ENCODE data around the gene KLRK1. TPM values are rescaled to one million over a fixed set of nuclear protein-coding genes. Genes with fewer than 3 reads are reported as not detected.
"Not testable (repeated sequence)": the region's sequence is repeated elsewhere in the genome, so short reads cannot be mapped to it uniquely, and the experiment has no call there.

Gene KLRK1
- polyA plus RNA-seq, 3 donors = 0.39 to 1.1 (median 0.66) TPM

DNA sequence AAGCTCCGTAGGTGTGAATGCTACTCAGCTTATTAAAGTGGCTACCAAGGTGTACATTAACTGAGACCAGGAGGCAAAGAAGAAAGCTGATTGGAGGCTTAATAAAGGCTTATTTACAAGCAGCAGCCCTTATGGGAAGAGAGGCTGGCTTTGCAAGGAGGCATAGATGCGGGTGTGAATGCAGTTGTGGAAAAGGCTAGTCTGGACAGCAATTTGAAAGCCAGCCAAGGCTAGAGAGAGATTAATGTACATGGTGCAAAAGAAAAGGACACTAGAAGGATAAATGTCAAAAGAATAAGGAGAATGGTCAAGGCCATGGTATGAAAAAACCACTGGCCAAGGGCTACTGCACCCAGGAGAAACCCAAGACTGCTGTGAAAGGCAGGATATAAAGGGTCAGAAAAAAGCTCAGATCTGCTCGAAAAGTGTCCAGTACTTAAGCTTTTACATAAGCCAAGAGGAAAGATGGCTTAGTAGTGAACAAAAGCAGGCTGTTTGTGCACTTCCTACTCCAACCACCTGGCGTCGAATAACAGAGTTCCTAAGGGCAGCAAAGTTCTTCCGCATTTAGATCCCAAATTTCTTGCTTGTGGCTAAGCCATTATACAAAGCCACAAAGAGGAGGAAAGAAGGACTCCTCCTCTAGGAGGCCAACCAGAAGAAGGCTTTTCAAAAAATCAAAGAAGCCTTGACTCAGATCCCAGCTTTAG is 24.0 kb downstream of the KLRK1 start:
- no peak for DNase-seq (ENCODE audit: extremely low read depth in 1 of 11, low read depth in 9 of 11, low spot score in 4 of 11)

DNA sequence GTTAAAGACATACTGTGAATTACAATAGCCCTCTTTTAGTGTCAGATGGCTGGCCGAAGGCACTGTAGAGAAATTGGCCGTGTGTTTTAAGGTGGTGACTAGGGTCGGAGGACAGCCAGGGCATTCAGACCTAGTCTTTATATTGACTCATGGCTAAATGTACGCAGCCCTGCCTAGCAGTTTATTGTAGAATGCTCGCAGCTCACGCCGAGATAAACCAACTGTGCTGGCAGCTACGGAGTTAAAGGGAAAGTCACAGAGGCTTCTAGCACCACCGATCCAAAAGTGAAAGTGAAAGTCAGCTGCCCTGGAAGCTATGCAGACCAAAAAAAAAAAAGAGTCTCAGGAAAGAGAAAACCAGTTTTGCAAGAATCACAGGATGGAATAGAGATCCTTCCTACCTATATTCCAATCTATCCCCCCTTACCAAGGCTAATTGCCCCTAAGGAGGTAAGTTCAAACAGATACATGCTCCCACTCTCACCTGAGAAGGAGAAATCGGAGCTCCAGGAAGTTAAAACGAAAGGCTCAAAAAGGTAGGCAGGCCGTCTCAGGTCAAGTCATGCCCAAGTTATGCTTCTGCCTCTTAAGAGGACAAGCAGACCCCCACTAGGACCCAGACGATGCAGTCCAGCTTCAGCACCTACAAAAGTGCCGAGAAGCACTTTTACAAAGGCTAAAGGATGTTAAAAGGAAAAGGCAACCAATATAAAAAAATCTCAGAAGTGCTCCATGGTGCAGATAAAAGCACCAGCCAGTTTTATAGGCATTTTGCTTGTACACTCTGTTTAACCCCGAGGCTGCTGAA is 24.8 kb downstream of the KLRK1 start:
- peak; percentile 76 to 91 (median 85) for DNase-seq (ENCODE audit: extremely low read depth in 1 of 11, low read depth in 9 of 11, low spot score in 4 of 11)

- DNase-seq (ENCODE audit: extremely low read depth in 1 of 11, low read depth in 9 of 11, low spot score in 4 of 11) = peak in 6 of 11 donors; percentile 56 to 72 (median 65)
Observed at GRCh38 chr12:10363914-10364814, 25.7 kb downstream of the KLRK1 start.

GRCh38 chr12:10363658-10363913 is 26.3 kb downstream of the KLRK1 start:
- DNase-seq (ENCODE audit: extremely low read depth in 1 of 11, low read depth in 9 of 11, low spot score in 4 of 11) = no peak

DNA sequence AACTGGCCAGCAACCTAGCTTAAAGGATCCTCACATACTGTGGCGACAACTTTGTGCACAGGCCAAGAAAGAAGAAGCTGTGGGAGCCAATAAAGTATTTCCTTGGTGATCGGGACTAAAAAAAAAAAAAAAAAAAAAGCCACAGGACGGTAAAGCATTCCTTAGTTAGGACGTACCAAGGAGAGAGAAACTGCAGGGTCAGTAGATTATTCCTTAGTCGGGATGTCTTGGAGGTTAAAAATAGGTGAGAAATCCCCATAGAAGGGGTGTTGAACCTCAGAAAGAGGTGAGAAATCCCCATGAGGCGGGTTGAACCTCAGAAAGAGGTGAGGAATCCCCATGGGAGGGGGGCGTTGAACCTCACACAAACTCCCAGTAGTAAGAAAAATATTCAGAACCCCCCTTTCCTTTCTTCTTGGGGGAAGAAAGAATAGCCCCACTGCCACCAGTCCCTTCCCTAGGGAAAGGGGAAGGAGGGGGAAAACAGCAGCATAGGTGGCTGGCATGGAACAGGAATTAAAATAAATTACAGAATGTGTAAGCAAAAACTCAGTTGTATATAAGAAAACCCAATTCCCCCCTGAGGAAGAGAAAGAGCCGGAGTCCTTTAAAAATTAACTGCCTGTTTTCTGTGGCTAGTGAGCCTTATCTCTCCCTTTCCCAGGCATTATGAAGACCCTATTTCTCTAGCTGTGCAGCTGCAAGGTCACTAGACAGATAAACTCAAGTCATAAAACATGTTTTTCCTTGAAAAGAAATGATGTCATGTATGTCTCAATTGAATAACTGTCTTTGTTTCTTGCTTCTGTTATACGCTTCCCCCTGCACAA is 26.8 kb downstream of the KLRK1 start:
- DNase-seq (ENCODE audit: extremely low read depth in 1 of 11, low read depth in 9 of 11, low spot score in 4 of 11) = peak in 1 of 11 donors; percentile 31

DNA sequence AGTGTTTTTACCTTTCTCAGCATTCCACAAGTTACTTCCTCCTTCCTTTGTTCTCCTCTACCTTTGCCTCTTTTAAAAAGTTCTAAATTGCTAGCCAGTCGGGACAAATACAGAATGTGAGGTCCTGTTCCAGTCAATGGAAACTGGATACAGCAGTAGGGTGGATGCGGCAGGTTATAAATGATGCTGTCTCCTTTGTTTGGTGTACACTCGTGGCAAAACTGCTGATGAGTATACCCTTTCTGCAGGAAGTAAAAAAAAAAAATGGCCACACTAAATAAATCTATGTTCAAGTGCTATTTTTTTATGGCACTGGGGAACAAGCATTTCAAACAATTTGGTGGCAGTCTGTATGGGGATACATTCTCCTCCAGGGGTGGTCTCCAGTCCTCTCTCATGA is 27.5 kb downstream of the KLRK1 start:
- DNase-seq (ENCODE audit: extremely low read depth in 1 of 11, low read depth in 9 of 11, low spot score in 4 of 11) = no peak

GRCh38 chr12:10361622-10362021 is 28.2 kb downstream of the KLRK1 start:
- no peak for DNase-seq (ENCODE audit: extremely low read depth in 1 of 11, low read depth in 9 of 11, low spot score in 4 of 11)

- no peak for DNase-seq (ENCODE audit: extremely low read depth in 1 of 11, low read depth in 9 of 11, low spot score in 4 of 11)
Observed at GRCh38 chr12:10361084-10361483, 28.8 kb downstream of the KLRK1 start.

GRCh38 chr12:10358969-10359368 is 30.9 kb downstream of the KLRK1 start:
- DNase-seq (ENCODE audit: extremely low read depth in 1 of 11, low read depth in 9 of 11, low spot score in 4 of 11) = no peak

DNA sequence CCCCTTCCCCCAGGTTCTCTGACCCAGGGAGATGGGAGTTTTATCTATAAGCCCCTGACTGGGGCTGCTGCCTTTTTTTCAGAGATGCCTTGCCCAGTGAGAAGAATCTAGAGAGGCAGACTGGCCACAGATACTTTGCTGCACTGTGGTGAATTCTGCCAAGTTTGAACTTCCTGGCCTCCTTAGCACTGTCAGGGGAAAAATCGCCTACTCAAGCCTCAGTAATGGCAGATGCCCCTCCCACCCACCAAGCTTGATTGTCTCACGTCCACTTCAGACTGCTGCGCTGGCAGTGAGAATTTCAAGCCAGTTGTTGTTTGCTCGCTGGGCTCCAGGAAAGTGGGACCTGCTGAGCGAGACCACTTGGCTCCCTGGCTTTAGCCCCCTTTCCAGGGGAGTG is 31.7 kb downstream of the KLRK1 start:
- no peak for DNase-seq (ENCODE audit: extremely low read depth in 1 of 11, low read depth in 9 of 11, low spot score in 4 of 11)

DNA sequence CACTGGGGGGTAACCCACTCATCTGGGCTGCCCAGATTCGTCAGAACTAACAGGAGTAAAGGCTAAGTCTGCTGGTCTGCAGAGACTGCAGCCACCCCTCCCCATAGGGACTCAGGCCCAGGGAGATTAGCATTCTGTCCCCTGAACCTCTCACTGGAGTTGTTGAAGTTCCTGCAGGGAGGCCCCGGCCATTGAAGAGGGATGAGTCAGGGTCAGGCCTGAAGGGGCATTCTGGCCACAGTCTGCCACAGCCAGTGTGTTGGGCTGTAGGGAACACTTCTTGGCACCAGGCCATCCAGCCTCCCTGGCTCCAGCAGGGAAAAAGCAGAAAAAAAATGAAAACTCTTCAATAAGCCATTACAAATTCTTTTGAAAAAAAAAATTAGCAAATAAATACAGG is 35.3 kb downstream of the KLRK1 start:
- DNase-seq (ENCODE audit: extremely low read depth in 1 of 11, low read depth in 9 of 11, low spot score in 4 of 11) = no peak

DNA sequence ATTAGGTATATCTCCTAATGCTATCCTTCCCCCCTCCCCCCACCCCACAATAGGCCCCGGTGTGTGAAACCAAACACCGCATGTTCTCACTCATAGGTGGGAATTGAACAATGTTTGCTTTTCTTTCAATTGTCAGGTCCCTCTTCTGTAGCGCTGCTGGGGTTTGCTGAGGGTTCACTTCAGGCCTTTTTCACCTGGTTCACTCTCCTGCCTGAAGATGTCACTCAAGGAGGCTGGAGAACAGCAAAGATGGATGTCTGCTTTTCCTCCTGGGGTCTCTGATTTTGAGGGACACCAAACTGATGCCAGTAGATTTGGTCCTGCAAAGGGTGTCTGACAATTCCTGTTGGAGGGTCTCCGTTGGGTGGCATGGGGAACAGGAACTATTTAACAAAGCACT is 35.8 kb downstream of the KLRK1 start:
- no peak for DNase-seq (ENCODE audit: extremely low read depth in 1 of 11, low read depth in 9 of 11, low spot score in 4 of 11)

DNA sequence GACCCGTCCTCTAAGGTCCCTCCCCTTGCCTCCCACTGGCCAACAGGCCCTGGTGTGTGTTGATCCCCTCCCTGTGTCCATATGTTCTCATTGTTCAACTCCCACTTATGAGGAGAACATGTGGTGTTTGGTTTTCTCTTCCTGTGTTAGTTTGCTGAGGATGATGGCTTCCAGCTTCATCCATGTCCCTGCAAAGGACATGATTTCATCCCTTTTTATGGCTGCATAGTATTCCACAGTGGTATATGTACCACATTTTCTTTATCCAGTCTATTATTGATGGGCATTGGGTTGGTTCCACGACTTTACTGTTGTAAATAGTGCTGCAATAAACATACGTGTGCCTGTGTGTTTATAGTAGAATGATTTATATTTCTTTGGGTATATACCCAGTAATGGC is 38.4 kb downstream of the KLRK1 start:
- DNase-seq (ENCODE audit: extremely low read depth in 1 of 11, low read depth in 9 of 11, low spot score in 4 of 11) = not testable (repeated sequence)

GRCh38 chr12:10341892-10342509 is 47.8 kb downstream of the KLRK1 start:
- no peak for DNase-seq (ENCODE audit: extremely low read depth in 1 of 11, low read depth in 9 of 11, low spot score in 4 of 11)

- not testable (repeated sequence) for DNase-seq (ENCODE audit: extremely low read depth in 1 of 11, low read depth in 9 of 11, low spot score in 4 of 11)
Observed at GRCh38 chr12:10340946-10341345, 48.9 kb downstream of the KLRK1 start.

GRCh38 chr12:10339053-10339840 is 50.6 kb downstream of the KLRK1 start:
- no peak for DNase-seq (ENCODE audit: extremely low read depth in 1 of 11, low read depth in 9 of 11, low spot score in 4 of 11)

- DNase-seq (ENCODE audit: extremely low read depth in 1 of 11, low read depth in 9 of 11, low spot score in 4 of 11) = not testable (repeated sequence)
Observed at GRCh38 chr12:10338470-10338869, 51.4 kb downstream of the KLRK1 start.

- not testable (repeated sequence) for DNase-seq (ENCODE audit: extremely low read depth in 1 of 11, low read depth in 9 of 11, low spot score in 4 of 11)
Observed at GRCh38 chr12:10336196-10336595, 53.6 kb downstream of the KLRK1 start.
